Mammary epithelial cell (primary cell): ENCODE measurements around the gene C19orf85.
"Not testable (repeated sequence)": the region's sequence is repeated elsewhere in the genome, so short reads cannot be mapped to it uniquely, and the experiment has no call there.

ENCODE experiments used
- CTCF ChIP-seq, 2 donors: IDR thresholded peaks in 1 of 2; conservative IDR thresholded peaks in 1 of 2; 2 replicates each; pipeline ENCODE4 v1.5.1; 2011 to 2012; ENCODE audit warnings: inconsistent platforms in 2 of 2, low read length in 2 of 2, mild to moderate bottlenecking in 2 of 2, control low read depth in 1 of 2, low read depth in 1 of 2; ENCODE audit not compliant: insufficient read depth in 1 of 2; ENCODE audit errors: extremely low read depth in 1 of 2
- EZH2 ChIP-seq: IDR thresholded peaks from 2 replicates; pipeline ENCODE4 v1.6.1; 2012; ENCODE audit warnings: low read length, inconsistent platforms, borderline replicate concordance

DNA sequence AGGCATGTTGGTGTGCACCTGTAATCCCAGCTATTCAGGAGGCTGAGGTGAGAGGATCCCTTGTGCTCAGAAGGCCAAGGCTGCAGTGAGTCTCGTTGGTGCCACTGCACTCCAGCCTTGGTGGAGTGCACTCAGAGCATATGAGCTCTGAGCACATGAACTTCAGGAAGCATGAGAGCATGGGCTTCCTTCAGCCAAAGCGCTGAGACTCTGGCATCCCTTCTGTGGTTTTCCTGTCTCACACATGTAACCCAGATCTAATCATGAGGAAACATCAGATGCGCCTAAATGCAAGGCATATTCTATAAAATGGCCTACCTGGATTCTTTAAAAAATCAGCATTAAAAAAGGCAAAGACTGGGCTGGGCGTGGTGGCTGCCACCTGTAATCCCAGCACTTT is 43.3 kb downstream of the C19orf85 start:
- not testable (repeated sequence) for TF ChIP-seq EZH2; CTCF (conservative IDR thresholded peaks at IDR 0.05 in 1 of 2, IDR thresholded peaks at IDR 0.05 in 1 of 2; ENCODE audit: extremely low read depth in 1 of 2, insufficient read depth in 1 of 2, low read depth in 1 of 2, low read length in 2 of 2)
